H1 (cell line): Measurements from ENCODE around the gene PDE1C.

Source experiments
- CBX5 ChIP-seq: fragments of 300-800, 300-1000 bp; sonication (generic); IDR thresholded peaks from 2 replicates; pipeline ENCODE4 v1.7.1; 2016; ENCODE audit warnings: antibody characterized with exemption, low read length, low read depth
- CTCF ChIP-seq, 3 experiments: IDR thresholded peaks; 1 replicate in 2 of 3; 2 replicates in 1 of 3; pipeline versions ENCODE4 v1.5.1 to v1.6.1; 2011; ENCODE audit warnings: low read length in 3 of 3, mild to moderate bottlenecking in 3 of 3, inconsistent platforms in 2 of 3, low read depth in 1 of 3, moderate library complexity in 1 of 3; ENCODE audit not compliant: insufficient read depth in 1 of 3; ENCODE audit errors: control extremely low read depth in 1 of 3
- RAD21 ChIP-seq, 2 experiments: IDR thresholded peaks in 1 of 2; conservative IDR thresholded peaks in 1 of 2; 2 replicates each; pipeline ENCODE4 v1.6.1; 2011; ENCODE audit warnings: low read depth in 2 of 2, low read length in 2 of 2, improper control_type of control experiment in 1 of 2, inconsistent platforms in 1 of 2, mild to moderate bottlenecking in 1 of 2, moderate library complexity in 1 of 2
- SP2 ChIP-seq: IDR thresholded peaks from 2 replicates; pipeline ENCODE4 v1.6.1; 2012; ENCODE audit warnings: mild to moderate bottlenecking, low read length, inconsistent platforms
- TAF1 ChIP-seq: IDR thresholded peaks from 2 replicates; pipeline ENCODE4 v1.6.1; 2011; ENCODE audit warnings: mild to moderate bottlenecking, low read depth, low read length
- TBP ChIP-seq: IDR thresholded peaks from 2 replicates; pipeline ENCODE4 v1.6.1; 2011; ENCODE audit warnings: low read depth, low read length, improper control_type of control experiment

GRCh38 chr7:32115831-32116230 lies 45.6 kb upstream of the PDE1C start:
- TF ChIP-seq TAF1 = no peak
- no peak for TF ChIP-seq TBP
- no peak for TF ChIP-seq CTCF (IDR thresholded peaks at IDR 0.05; ENCODE audit: control extremely low read depth in 1 of 3, insufficient read depth in 1 of 3, low read depth in 1 of 3, low read length in 3 of 3)
- no peak for TF ChIP-seq CBX5
- TF ChIP-seq SP2 = no peak
- TF ChIP-seq RAD21 (IDR thresholded peaks at IDR 0.05 in 1 of 2, conservative IDR thresholded peaks at IDR 0.05 in 1 of 2; ENCODE audit: low read depth in 2 of 2, low read length in 2 of 2) = no peak
